SK-N-MC (cell line): ENCODE measurements around the gene KRTAP1-5.
"Not testable (repeated sequence)": the region's sequence is repeated elsewhere in the genome, so short reads cannot be mapped to it uniquely, and the experiment has no call there.

Source experiments
- DNase-seq: peaks from one replicate; pipeline ENCODE4 v3.0.0-alpha.2; 2011; ENCODE audit warnings: low read depth, low spot score
- H3K27ac ChIP-seq: fragments of 200-600 bp; sonication (generic); 2 replicates; pipeline ENCODE4 v1.5.1; 2016; ENCODE audit warnings: mixed run types
- H3K36me3 ChIP-seq: fragments of 200-600 bp; sonication (generic); 2 replicates; pipeline ENCODE4 v1.6.1; 2017; ENCODE audit warnings: antibody characterized with exemption, low read length, mixed read lengths; ENCODE audit not compliant: insufficient read depth
- H3K4me3 ChIP-seq: fragments of 200-600 bp; sonication (generic); 2 replicates; pipeline ENCODE4 v1.5.1; 2016
- H3K9ac ChIP-seq: fragments of 200-600 bp; sonication (generic); 2 replicates; pipeline ENCODE4 v1.8.0; 2017; ENCODE audit warnings: mixed run types, mixed read lengths; ENCODE audit not compliant: insufficient read length
- H3K9me3 ChIP-seq: fragments of 200-600 bp; sonication (generic); 2 replicates; pipeline ENCODE4 v1.6.1; 2017; ENCODE audit warnings: low read depth, mild to moderate bottlenecking, antibody characterized with exemption, low read length, moderate library complexity, mixed read lengths
- EZH2 ChIP-seq: fragments of 200-600 bp; sonication (generic); IDR thresholded peaks from one replicate; pipeline ENCODE4 v1.6.1; 2017; ENCODE audit warnings: antibody characterized with exemption
- FOXP2 ChIP-seq: optimal IDR thresholded peaks from 2 replicates; pipeline ENCODE3; 2011; ENCODE audit warnings: mild to moderate bottlenecking, moderate library complexity; ENCODE audit not compliant: insufficient read depth; ENCODE audit errors: extremely low read length, control extremely low read depth
- POLR2AphosphoS5 ChIP-seq: IDR thresholded peaks from 2 replicates; pipeline ENCODE4 v1.6.1; 2012; ENCODE audit warnings: mild to moderate bottlenecking, low read depth, low read length, borderline replicate concordance

The KRTAP1-5 gene

GRCh38 chr17:41002814-41003213 is 24.2 kb downstream of the KRTAP1-5 start:
- TF ChIP-seq POLR2AphosphoS5 = no peak
- TF ChIP-seq EZH2 = no peak
- TF ChIP-seq FOXP2 = no peak
- H3K36me3 ChIP-seq = no peaks in the 10 kb centered on the region
- H3K9ac ChIP-seq = no peak overlapping the region
- no peaks in the 10 kb centered on the region for H3K9me3 ChIP-seq
- H3K4me3 ChIP-seq = no peak overlapping the region
- no peak overlapping the region for H3K27ac ChIP-seq
- no peak for DNase-seq

GRCh38 chr17:41001795-41002194 is 25.2 kb downstream of the KRTAP1-5 start:
- TF ChIP-seq FOXP2 = no peak
- Histone ChIP-seq H3K27ac (no peak overlapping the region), H3K36me3 (no peaks in the 10 kb centered on the region), H3K9me3 (no peaks in the 10 kb centered on the region), H3K9ac (no peak overlapping the region), H3K4me3 (no peak overlapping the region)
- DNase-seq = no peak

- not testable (repeated sequence) for H3K9ac ChIP-seq, H3K27ac ChIP-seq, H3K9me3 ChIP-seq, H3K36me3 ChIP-seq, H3K4me3 ChIP-seq, DNase-seq
These were observed 27.4 kb downstream of the KRTAP1-5 start, which contains the start of gene KRTAP3-2 for GRCh38 chr17:40999563-40999962. Gene KRTAP3-2 (minus strand): TSS chr17:40999906. CDS start chr17:40999853, 53 bp downstream.

- no peak overlapping the region for H3K27ac ChIP-seq
- no peak overlapping the region for H3K9ac ChIP-seq
- no peaks in the 10 kb centered on the region for H3K36me3 ChIP-seq
- no peak overlapping the region for H3K4me3 ChIP-seq
- TF ChIP-seq EZH2 = no peak
- TF ChIP-seq POLR2AphosphoS5 = no peak
- TF ChIP-seq FOXP2 = no peak
- no peaks in the 10 kb centered on the region for H3K9me3 ChIP-seq
- DNase-seq = no peak
These were observed 29.6 kb downstream of the KRTAP1-5 start for GRCh38 chr17:40997361-40997760.

- no peak for TF ChIP-seq EZH2
- TF ChIP-seq FOXP2 = no peak
- TF ChIP-seq POLR2AphosphoS5 = no peak
- Histone ChIP-seq H3K9ac (no peak overlapping the region), H3K36me3 (no peaks in the 10 kb centered on the region), H3K4me3 (no peak overlapping the region), H3K27ac (no peak overlapping the region), H3K9me3 (no peaks in the 10 kb centered on the region)
- no peak for DNase-seq
These were observed 30.2 kb downstream of the KRTAP1-5 start for GRCh38 chr17:40996829-40997228.

GRCh38 chr17:40995116-40995515 is 31.9 kb downstream of the KRTAP1-5 start:
- Histone ChIP-seq H3K9ac (no peak overlapping the region), H3K9me3 (no peaks in the 10 kb centered on the region), H3K27ac (no peak overlapping the region), H3K36me3 (peaks cover 3% of the 10 kb centered on the region; the same call in 1 of the 2 replicates), H3K4me3 (no peak overlapping the region)
- DNase-seq = no peak
- TF ChIP-seq EZH2 = no peak
- no peak for TF ChIP-seq POLR2AphosphoS5
- TF ChIP-seq FOXP2 = no peak

- DNase-seq = no peak
- Histone ChIP-seq H3K9me3 (no peaks in the 10 kb centered on the region), H3K9ac (no peak within 1 kb of the TSS), H3K27ac (no peak within 1 kb of the TSS), H3K4me3 (no peak within 1 kb of the TSS), H3K36me3 (peaks cover 3% of the 10 kb centered on the region; the same call in 1 of the 2 replicates)
- TF ChIP-seq POLR2AphosphoS5 (no peak), EZH2 (no peak), FOXP2 (no peak)
These were observed 33.2 kb downstream of the KRTAP1-5 start, which contains the start of gene KRTAP3-3 for GRCh38 chr17:40993839-40994238. Gene KRTAP3-3 (minus strand): TSS chr17:40994164. CDS start chr17:40994097, 67 bp downstream.

GRCh38 chr17:40993084-40993483 is 33.9 kb downstream of the KRTAP1-5 start:
- Histone ChIP-seq H3K4me3 (no peak overlapping the region), H3K9me3 (no peaks in the 10 kb centered on the region), H3K27ac (no peak overlapping the region), H3K36me3 (peaks cover 3% of the 10 kb centered on the region; the same call in 1 of the 2 replicates), H3K9ac (no peak overlapping the region)
- no peak for DNase-seq
- TF ChIP-seq EZH2 = no peak
- TF ChIP-seq FOXP2 = no peak
- TF ChIP-seq POLR2AphosphoS5 = no peak

- Histone ChIP-seq H3K9ac (no peak overlapping the region), H3K27ac (no peak overlapping the region), H3K9me3 (no peaks in the 10 kb centered on the region), H3K4me3 (no peak overlapping the region), H3K36me3 (peaks cover 3% of the 10 kb centered on the region; the same call in 1 of the 2 replicates)
- TF ChIP-seq POLR2AphosphoS5 (no peak), EZH2 (no peak), FOXP2 (no peak)
- DNase-seq = no peak
These were observed 34.3 kb downstream of the KRTAP1-5 start for GRCh38 chr17:40992666-40993065.
